Measurements from ENCODE around the gene CYP2A6. TPM values are rescaled to one million over a fixed set of nuclear protein-coding genes. Genes with fewer than 3 reads are reported as not detected.

CYP2A6 gene
- total RNA-seq, 4 donors from 2014 or later = 0.36 TPM; not detected in 3

DNA sequence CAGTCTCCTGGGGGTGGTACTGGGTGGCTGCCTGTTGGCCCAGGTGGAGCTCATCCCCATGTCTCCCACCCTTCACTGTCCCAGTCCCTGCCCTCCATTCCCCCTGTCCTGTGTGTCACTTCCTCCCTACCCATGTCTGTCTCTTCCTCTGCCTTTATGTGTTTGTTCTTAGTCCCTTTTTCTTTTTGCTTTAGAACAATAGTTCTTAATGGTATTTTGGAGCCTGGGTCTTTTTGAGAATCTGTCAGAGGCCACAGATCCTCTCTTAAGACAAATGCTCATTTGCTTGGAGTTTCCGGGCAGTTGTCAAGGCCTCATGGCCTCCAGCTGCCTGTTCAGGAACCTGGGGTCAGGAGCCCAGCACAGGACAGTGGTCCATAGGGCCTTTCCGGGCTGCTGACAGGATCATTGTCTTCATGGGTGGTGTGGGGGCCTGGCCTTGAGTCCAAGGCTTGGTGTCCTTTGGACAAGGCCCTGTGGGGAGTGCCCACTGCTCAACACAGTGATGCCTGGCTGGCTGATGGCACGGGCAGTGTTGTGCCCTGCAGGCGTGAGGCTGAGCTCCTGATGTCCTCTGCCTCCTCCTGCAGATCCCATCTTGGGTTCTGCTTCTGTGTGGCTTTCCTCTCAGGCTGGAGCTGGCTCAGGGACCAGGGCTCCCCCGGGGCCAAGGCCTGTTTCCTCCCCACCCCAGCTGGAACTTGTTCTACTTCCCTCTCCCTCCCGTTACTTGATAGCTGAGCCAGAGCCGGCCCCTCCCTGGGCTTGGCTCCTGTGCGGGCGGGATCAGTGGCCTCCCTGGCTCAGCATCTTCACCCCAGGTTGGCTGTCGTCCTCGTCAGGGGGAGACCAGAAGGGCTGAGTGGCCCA is 47.7 kb downstream of the CYP2A6 start:
- TF ChIP-seq, protein P1, sequence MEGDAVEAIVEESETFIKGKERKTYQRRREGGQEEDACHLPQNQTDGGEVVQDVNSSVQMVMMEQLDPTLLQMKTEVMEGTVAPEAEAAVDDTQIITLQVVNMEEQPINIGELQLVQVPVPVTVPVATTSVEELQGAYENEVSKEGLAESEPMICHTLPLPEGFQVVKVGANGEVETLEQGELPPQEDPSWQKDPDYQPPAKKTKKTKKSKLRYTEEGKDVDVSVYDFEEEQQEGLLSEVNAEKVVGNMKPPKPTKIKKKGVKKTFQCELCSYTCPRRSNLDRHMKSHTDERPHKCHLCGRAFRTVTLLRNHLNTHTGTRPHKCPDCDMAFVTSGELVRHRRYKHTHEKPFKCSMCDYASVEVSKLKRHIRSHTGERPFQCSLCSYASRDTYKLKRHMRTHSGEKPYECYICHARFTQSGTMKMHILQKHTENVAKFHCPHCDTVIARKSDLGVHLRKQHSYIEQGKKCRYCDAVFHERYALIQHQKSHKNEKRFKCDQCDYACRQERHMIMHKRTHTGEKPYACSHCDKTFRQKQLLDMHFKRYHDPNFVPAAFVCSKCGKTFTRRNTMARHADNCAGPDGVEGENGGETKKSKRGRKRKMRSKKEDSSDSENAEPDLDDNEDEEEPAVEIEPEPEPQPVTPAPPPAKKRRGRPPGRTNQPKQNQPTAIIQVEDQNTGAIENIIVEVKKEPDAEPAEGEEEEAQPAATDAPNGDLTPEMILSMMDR (IDR thresholded peaks at IDR 0.05) = no peak
- DNase-seq (ENCODE audit: low spot score) (no peak), ATAC-seq (ENCODE audit: low FRiP score) (no peak)

DNA sequence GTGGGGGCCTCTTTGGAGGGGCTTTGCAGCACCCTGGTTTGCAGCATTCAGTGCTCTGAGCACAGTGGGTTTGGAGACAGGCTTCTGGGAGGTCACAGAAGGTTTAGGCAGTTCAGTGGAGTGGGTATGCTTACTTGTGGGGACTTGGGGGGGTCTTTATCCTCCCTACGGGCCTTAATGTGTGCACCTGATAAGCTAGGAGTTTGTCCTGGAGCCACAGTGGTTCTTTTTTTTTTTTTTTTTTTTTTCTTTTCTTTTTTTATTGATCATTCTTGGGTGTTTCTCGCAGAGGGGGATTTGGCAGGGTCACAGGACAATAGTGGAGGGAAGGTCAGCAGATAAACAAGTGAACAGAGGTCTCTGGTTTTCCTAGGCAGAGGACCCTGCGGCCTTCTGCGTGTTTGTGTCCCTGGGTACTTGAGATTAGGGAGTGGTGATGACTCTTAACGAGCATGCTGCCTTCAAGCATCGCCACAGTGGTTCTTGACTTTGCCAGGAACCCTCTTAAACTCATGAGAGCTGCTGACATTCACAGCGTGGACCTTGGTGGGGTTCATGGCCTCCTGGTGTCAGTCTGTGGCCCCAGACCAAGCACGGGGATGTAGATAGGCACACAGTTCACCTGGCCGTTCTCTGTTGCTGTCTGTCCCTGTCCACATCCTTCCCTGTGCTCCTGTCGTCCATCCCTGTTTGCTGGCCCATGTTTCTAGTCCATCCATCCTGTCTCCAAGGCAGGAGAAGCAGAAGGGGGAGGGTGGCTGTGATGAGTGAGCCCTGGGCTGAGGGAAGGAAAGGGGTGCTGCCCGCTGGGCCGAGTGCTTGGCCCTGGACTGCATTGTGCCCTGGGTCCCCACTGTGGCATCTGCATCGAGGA is 48.6 kb downstream of the CYP2A6 start:
- TF ChIP-seq, protein P1 (IDR thresholded peaks at IDR 0.05) = no peak
- DNase-seq (ENCODE audit: low spot score) (no peak), ATAC-seq (ENCODE audit: low FRiP score) (no peak)

DNA sequence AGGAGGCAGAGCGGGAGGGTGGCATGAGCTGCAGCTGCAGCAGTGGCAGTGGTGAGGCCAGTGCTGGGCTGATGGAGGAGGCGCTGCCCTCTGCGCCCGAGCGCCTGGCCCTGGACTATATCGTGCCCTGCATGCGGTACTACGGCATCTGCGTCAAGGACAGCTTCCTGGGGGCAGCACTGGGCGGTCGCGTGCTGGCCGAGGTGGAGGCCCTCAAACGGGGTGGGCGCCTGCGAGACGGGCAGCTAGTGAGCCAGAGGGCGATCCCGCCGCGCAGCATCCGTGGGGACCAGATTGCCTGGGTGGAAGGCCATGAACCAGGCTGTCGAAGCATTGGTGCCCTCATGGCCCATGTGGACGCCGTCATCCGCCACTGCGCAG is 49.3 kb downstream of the CYP2A6 start:
- TF ChIP-seq, protein P1 (IDR thresholded peaks at IDR 0.05) = no peak
- ATAC-seq (ENCODE audit: low FRiP score) = no peak
- no peak for DNase-seq (ENCODE audit: low spot score)

DNA sequence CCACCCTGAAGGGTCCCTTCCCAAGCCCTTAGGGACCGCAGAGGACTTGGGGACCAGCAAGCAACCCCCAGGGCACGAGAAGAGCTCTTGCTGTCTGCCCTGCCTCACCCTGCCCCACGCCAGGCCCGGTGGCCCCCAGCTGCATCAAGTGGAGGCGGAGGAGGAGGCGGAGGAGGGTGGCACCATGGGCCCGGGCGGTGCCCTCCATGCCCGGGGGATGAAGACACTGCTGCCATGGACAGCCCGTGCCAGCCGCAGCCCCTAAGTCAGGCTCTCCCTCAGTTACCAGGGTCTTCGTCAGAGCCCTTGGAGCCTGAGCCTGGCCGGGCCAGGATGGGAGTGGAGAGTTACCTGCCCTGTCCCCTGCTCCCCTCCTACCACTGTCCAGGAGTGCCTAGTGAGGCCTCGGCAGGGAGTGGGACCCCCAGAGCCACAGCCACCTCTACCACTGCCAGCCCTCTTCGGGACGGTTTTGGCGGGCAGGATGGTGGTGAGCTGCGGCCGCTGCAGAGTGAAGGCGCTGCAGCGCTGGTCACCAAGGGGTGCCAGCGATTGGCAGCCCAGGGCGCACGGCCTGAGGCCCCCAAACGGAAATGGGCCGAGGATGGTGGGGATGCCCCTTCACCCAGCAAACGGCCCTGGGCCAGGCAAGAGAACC is 49.8 kb downstream of the CYP2A6 start:
- DNase-seq (ENCODE audit: low spot score) = no peak
- TF ChIP-seq, protein P1 (IDR thresholded peaks at IDR 0.05) = no peak
- no peak for ATAC-seq (ENCODE audit: low FRiP score)

DNA sequence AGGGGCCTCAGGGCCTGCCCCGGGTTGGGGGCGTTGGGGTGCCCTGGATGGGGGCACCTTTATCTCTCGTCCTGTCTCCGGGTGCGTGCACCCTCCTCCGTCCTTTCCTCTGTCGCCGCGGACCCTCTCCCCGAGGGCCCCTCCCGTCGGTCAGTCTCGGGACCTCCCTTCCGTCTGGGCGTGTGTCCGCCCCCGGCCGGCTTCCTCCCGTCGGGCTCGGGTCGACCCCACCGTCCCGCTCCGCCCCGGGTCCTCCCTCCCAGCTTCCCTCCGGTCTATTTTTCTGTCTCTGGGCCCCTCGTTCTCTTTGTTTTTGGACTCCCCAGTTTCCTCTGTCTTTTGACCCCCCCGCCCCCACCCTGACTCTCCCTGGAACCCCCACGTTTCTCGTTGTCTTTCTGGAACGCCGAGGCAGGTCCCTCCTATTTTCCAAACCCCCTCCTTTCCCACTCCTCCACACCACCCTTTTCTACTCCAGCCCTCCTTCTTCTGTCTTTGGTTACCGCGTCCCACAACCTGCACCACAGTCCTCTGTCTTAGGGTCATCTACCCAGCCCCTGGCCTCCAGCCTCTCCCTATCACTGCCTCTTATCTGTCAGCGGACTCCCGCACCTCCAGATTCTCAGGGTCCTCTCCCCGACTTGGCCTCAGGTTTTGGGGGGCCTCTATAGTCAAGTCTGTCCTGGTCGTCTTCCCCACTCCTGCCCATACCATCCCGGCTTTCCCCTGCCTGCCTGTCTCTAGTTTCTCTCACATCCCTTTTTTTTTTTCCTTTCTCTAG is 50.5 kb downstream of the CYP2A6 start:
- peak; percentile 12 for ATAC-seq (ENCODE audit: low FRiP score)

More for the DNA sequence above, 50.5 kb downstream of the CYP2A6 start:
- no peak for DNase-seq (ENCODE audit: low spot score)
- TF ChIP-seq, protein P1 (IDR thresholded peaks at IDR 0.05) = no peak
